Psoas muscle (tissue), 8 donors: ENCODE measurements around the gene GET4. TPM values are rescaled to one million over a fixed set of nuclear protein-coding genes. Genes with fewer than 3 reads are reported as not detected.
A peak's percentile ranks its signal among the peaks of the same experiment; 100 is the strongest.
"Not testable (repeated sequence)": the region's sequence is repeated elsewhere in the genome, so short reads cannot be mapped to it uniquely, and the experiment has no call there.

ENCODE experiments used
- ATAC-seq, 4 donors: fragments of 200-7000 bp; cut with Tn5 transposase; one replicate each; pipeline ENCODE4 v1.9.1; 2020; ENCODE audit warnings: moderate library complexity in 3 of 4, mild to moderate bottlenecking in 2 of 4
- DNase-seq, 2 donors: peaks; one replicate each; pipeline ENCODE4 v3.0.0-alpha.2; 2020
- H3K27ac ChIP-seq: fragments of 200-600 bp; one replicate; pipeline ENCODE4 v1.8.0; 2022
- H3K27me3 ChIP-seq, 3 donors: fragments of 200-600 bp in 1 of 3; one replicate each; pipeline versions ENCODE4 v1.6.1 to v1.8.0; 2013 to 2022; ENCODE audit warnings: low read length in 2 of 3, mild to moderate bottlenecking in 2 of 3, moderate library complexity in 1 of 3; ENCODE audit not compliant: insufficient read depth in 3 of 3
- H3K36me3 ChIP-seq, 2 donors: fragments of 200-600 bp in 1 of 2; one replicate each; pipeline versions ENCODE4 v1.6.1 to v1.8.0; 2013 to 2022; ENCODE audit warnings: low read depth in 1 of 2, mild to moderate bottlenecking in 1 of 2, moderate library complexity in 1 of 2; ENCODE audit not compliant: insufficient read depth in 1 of 2
- H3K4me1 ChIP-seq: fragments of 200-600 bp; one replicate; pipeline ENCODE4 v1.8.0; 2022
- H3K4me3 ChIP-seq: fragments of 200-600 bp; one replicate; pipeline ENCODE4 v1.8.0; 2022; ENCODE audit warnings: mild to moderate bottlenecking
- H3K9me3 ChIP-seq: fragments of 200-600 bp; one replicate; pipeline ENCODE4 v1.8.0; 2022
- CTCF ChIP-seq: fragments of 200-600 bp; IDR thresholded peaks from one replicate; pipeline ENCODE4 v1.8.0; 2022; ENCODE audit warnings: antibody characterized with exemption
- WGBS, 3 donors: extraction: QIAGEN DNeasy Blood & Tissue Kit; methylation state at CpG; one replicate each; pipeline versions ENCODE4 v1.1.6 to v1.1.7; 2013; 5-methylcytosine and 5-hydroxymethylcytosine counted together
- intact Hi-C, 2 donors: fragments of 100-400 bp; cut with DNase I; formaldehyde crosslinking; loops; one replicate each; pipeline versions ENCODE4 v1.11.0 to v1.14.2; 2022
- polyA plus RNA-seq, 3 donors: library from polyadenylated mRNA; stranded (reverse); fragments of 200-250 nt; gene quantifications; one replicate each; pipeline ENCODE4 v1.2.3, GENCODE V29; 2013
- total RNA-seq, 4 donors: library from RNA; stranded (reverse); fragmentation: NEBNext Ultra II Directional in 2 of 4; extraction: Animal tissue kit (Norgen Biotek cat#: 25700) in 2 of 4; gene quantifications; one replicate each; pipeline versions ENCODE4 v1.2.1 to v1.2.4, GENCODE V29; 2021 to 2023
- donor health status: healthy with polysubstance abuse.
- donor health status: DM: no; HTN: no; CAD: no; lungs with moderate emphysema.
- donor health status: Bipolar disorder and iron deficiency.
- donor health status: healthy.
- donor health status: DM: yes; HTN: yes; CAD: no.
- donor health status: DM: no; HTN: no; CAD: no.
- donor health status: DM: no; HTN: no; CAD: no.
- donor health status: DM: yes; HTN: yes; CAD: no.

The GET4 gene
- total and polyA plus RNA-seq, 7 donors: 27.3 to 51.1 (median 36.8) TPM

- Histone ChIP-seq H3K4me1 (no peaks in the 10 kb centered on the region), H3K4me3 (no peak overlapping the region), H3K9me3 (no peaks in the 10 kb centered on the region), H3K36me3 (no peaks in the 10 kb centered on the region), H3K27me3 (peaks cover 0 to 14% (median 2%) of the 10 kb centered on the region in 3 donors), H3K27ac (no peak overlapping the region)
- no peak for TF ChIP-seq CTCF
- ATAC-seq: no peak
- WGBS, 3 donors: 66 to 77% (median 70%) methylated on average over 33 to 36 of the region's 36 CpGs
- peak; percentile 14 to 48 for DNase-seq
- intact Hi-C loops: no loop called here
These were observed 45.4 kb downstream of the GET4 start for GRCh38 chr7:921581-922333.

- peak overlapping the region; percentile 11 for H3K4me3 ChIP-seq
- ATAC-seq: no peak
- H3K27ac ChIP-seq: no peak overlapping the region
- peak; percentile 10 to 25 for DNase-seq
- no peak for TF ChIP-seq CTCF
- WGBS, 3 donors: 56 to 68% (median 61%) methylated on average over 23 to 29 of the region's 29 CpGs
- H3K4me1 ChIP-seq: no peaks in the 10 kb centered on the region
- H3K9me3 ChIP-seq: no peaks in the 10 kb centered on the region
- no peaks in the 10 kb centered on the region for H3K36me3 ChIP-seq
- intact Hi-C loops: no loop called here
- peaks cover 0 to 14% (median 2%) of the 10 kb centered on the region in 3 donors for H3K27me3 ChIP-seq
These were observed 46.2 kb downstream of the GET4 start for GRCh38 chr7:922334-923107.

GRCh38 chr7:923108-924041 lies 47.0 kb downstream of the GET4 start:
- intact Hi-C loops: no loop called here
- TF ChIP-seq CTCF: no peak
- ATAC-seq (peak; percentile 23 to 59 (median 34)), DNase-seq (peak; percentile 65 to 78)
- 51 to 54% (median 54%) methylated on average over 33 to 40 of the region's 40 CpGs for WGBS, 3 donors
- H3K27ac ChIP-seq: no peak overlapping the region
- H3K27me3 ChIP-seq: peaks cover 0 to 14% (median 2%) of the 10 kb centered on the region in 3 donors
- H3K4me1 ChIP-seq: no peaks in the 10 kb centered on the region
- no peaks in the 10 kb centered on the region for H3K36me3 ChIP-seq
- peak overlapping the region; percentile 11 for H3K4me3 ChIP-seq
- no peaks in the 10 kb centered on the region for H3K9me3 ChIP-seq

GRCh38 chr7:924042-924441 lies 47.7 kb downstream of the GET4 start:
- peak in 1 of 2 donors; percentile 53 for DNase-seq

More at GRCh38 chr7:924042-924441, 47.7 kb downstream of the GET4 start:
- ATAC-seq, H3K27ac ChIP-seq, H3K9me3 ChIP-seq, H3K36me3 ChIP-seq, H3K4me1 ChIP-seq, H3K4me3 ChIP-seq, intact Hi-C loops: not testable (repeated sequence)
- H3K27me3 ChIP-seq: peaks cover 0 to 14% (median 6%) of the 10 kb centered on the region in 3 donors
- WGBS, 3 donors: 76 to 81% (median 80%) methylated on average over 10 to 21 of the region's 25 CpGs
